K562 (cell line): ENCODE measurements around the gene ZNF814. TPM values are rescaled to one million over a fixed set of nuclear protein-coding genes. Genes with fewer than 3 reads are reported as not detected.
"Not testable (repeated sequence)": the region's sequence is repeated elsewhere in the genome, so short reads cannot be mapped to it uniquely, and the experiment has no call there.

ENCODE experiments used
- ATAC-seq: fragments of 200-7000 bp; cut with Tn5 transposase; 3 replicates; pipeline ENCODE4 v1.9.1; 2020; ENCODE audit warnings: moderate library complexity
- BruUV-seq: library from RNA; stranded (reverse); fragments of 400-500 nt; replicated peaks from 2 replicates; lab custom pipeline; 2021; lab: Mats Ljungman, UMichigan
- CTCF ChIA-PET: fragments of 300-600 bp; formaldehyde crosslinking; extraction: SDS; loops from one replicate; lab custom pipeline; 2021; ENCODE audit warnings: low intra/inter-chr PET ratio; lab: Yijun Ruan, JAX
- POLR2A ChIA-PET: fragments of 300-600, 350-650 bp; sonication (Branson Sonifier 250); formaldehyde crosslinking; extraction: SDS; loops from one replicate; lab custom pipeline; 2021; ENCODE audit warnings: antibody characterized with exemption, inconsistent platforms; lab: Yijun Ruan, JAX
- DNase-seq, 4 experiments: peaks; one replicate each; pipeline versions ENCODE4 v3.0.0 to v3.0.0-alpha.2; 2011 to 2018; ENCODE audit warnings: low spot score in 3 of 4, mixed read lengths in 3 of 4; ENCODE audit errors: extremely low read depth in 1 of 4
- FAIRE-seq: peaks from 2 replicates; lab custom pipeline; 2011; peaks lifted over from hg19 to GRCh38; lab: Jason Lieb, UNC
- H2AFZ ChIP-seq: 2 replicates; pipeline ENCODE4 v1.6.0; 2011; ENCODE audit warnings: low read depth, low read length, control low read depth, inconsistent platforms
- H3K27ac ChIP-seq: fragments of 200-600 bp; 3 replicates; pipeline ENCODE4 v1.8.0; 2011; ENCODE audit warnings: low read depth, mild to moderate bottlenecking, control low read depth, inconsistent platforms, low read length, moderate library complexity, mixed read lengths; ENCODE audit errors: extremely low read depth
- H3K27me3 ChIP-seq, 2 experiments: fragments of 300-600 bp in 1 of 2; 2 replicates in 1 of 2; 3 replicates in 1 of 2; pipeline versions ENCODE4 v1.6.0 to v1.8.0; 2011; ENCODE audit warnings: inconsistent platforms in 2 of 2, low read length in 2 of 2, mild to moderate bottlenecking in 1 of 2, mixed read lengths in 1 of 2, moderate library complexity in 1 of 2; ENCODE audit not compliant: control insufficient read depth in 2 of 2, insufficient read depth in 2 of 2
- H3K36me3 ChIP-seq: fragments of 300-600 bp; 3 replicates; pipeline ENCODE4 v1.8.0; 2011; ENCODE audit warnings: mild to moderate bottlenecking, low read length, inconsistent platforms; ENCODE audit not compliant: control insufficient read depth, insufficient read depth
- H3K4me1 ChIP-seq, 2 experiments: fragments of 200-600 bp in 1 of 2; replicated peaks in 1 of 2; 2 replicates in 1 of 2; 3 replicates in 1 of 2; pipeline versions ENCODE4 v1.5.1 to v1.8.0; 2011; ENCODE audit warnings: inconsistent platforms in 2 of 2, low read length in 2 of 2, mild to moderate bottlenecking in 1 of 2, mixed read lengths in 1 of 2, moderate library complexity in 1 of 2; ENCODE audit not compliant: control insufficient read depth in 2 of 2, insufficient read depth in 2 of 2
- H3K4me2 ChIP-seq: 2 replicates; pipeline ENCODE4 v1.6.1; 2011; ENCODE audit warnings: low read length, control low read depth, inconsistent platforms, mixed read lengths; ENCODE audit not compliant: insufficient read depth
- H3K4me3 ChIP-seq: fragments of 200-600 bp; sonication (generic), shearing (Covaris generic); 2 replicates; pipeline ENCODE4 v1.5.1; 2016; ENCODE audit warnings: control low read depth, inconsistent platforms
- H3K79me2 ChIP-seq: fragments of 200-600 bp; 3 replicates; pipeline ENCODE4 v1.8.0; 2011; ENCODE audit warnings: low read length, inconsistent platforms; ENCODE audit not compliant: control insufficient read depth, insufficient read depth
- H3K9ac ChIP-seq, 2 experiments: 2 replicates each; pipeline versions ENCODE4 v1.6.0 to v1.6.1; 2011; ENCODE audit warnings: low read depth in 2 of 2, low read length in 2 of 2, control low read depth in 1 of 2, inconsistent platforms in 1 of 2, mild to moderate bottlenecking in 1 of 2, mixed read lengths in 1 of 2; ENCODE audit not compliant: insufficient read depth in 1 of 2
- H3K9me1 ChIP-seq: one replicate; pipeline ENCODE4 v1.6.0; 2011; ENCODE audit warnings: inconsistent platforms, mild to moderate bottlenecking, low read length, moderate library complexity; ENCODE audit not compliant: control insufficient read depth, insufficient read depth
- H3K9me3 ChIP-seq: replicated peaks from 2 replicates; pipeline ENCODE4 v1.5.1; 2011; ENCODE audit warnings: low read depth, low read length, inconsistent platforms; ENCODE audit not compliant: control insufficient read depth, insufficient read depth
- H4K20me1 ChIP-seq: replicated peaks from 2 replicates; pipeline ENCODE4 v1.6.1; 2011; ENCODE audit warnings: low read length, inconsistent platforms, mixed read lengths; ENCODE audit not compliant: control insufficient read depth, insufficient read depth
- CEBPB ChIP-seq: fragments of 450-650 bp; IDR thresholded peaks from 2 replicates; pipeline ENCODE4 v1.6.1; 2016; ENCODE audit warnings: missing genetic modification characterization, missing compliant biosample characterization
- L3MBTL2 ChIP-seq: fragments of 450-650 bp; IDR thresholded peaks from 2 replicates; pipeline ENCODE4 v1.6.1; 2016; ENCODE audit warnings: mild to moderate bottlenecking, moderate library complexity
- RCOR1 ChIP-seq, 2 experiments: IDR thresholded peaks; 2 replicates each; pipeline ENCODE4 v1.6.1; 2012; ENCODE audit warnings: low read depth in 2 of 2, low read length in 2 of 2, borderline replicate concordance in 1 of 2, improper control_type of control experiment in 1 of 2
- SMAD4 ChIP-seq: fragments of 250-450 bp; sonication (Bioruptor Pico); conservative IDR thresholded peaks from 2 replicates; pipeline ENCODE4 v1.8.0; 2021; ENCODE audit warnings: inconsistent platforms, mild to moderate bottlenecking, moderate library complexity
- SPI1 ChIP-seq: IDR thresholded peaks from 2 replicates; pipeline ENCODE4 v1.6.1; 2011; ENCODE audit warnings: low read depth, low read length, control low read depth, borderline replicate concordance
- TAL1 ChIP-seq: fragments of 450-650 bp; IDR thresholded peaks from 2 replicates; pipeline ENCODE4 v1.6.1; 2016; ENCODE audit warnings: mild to moderate bottlenecking
- TCF3 ChIP-seq: sonication (generic); formaldehyde crosslinking; IDR thresholded peaks from 2 replicates; pipeline ENCODE4 v1.4.0; 2020; ENCODE audit warnings: mild to moderate bottlenecking, missing genetic modification reagents
- WGBS: fragments of 100-300 bp; shearing (Covaris generic); methylation state at CpG from one replicate; pipeline ENCODE4 v1.1.6; 2016; ENCODE audit warnings: low coverage, mixed read lengths; ENCODE audit not compliant: insufficient coverage; ENCODE audit errors: missing lambda C conversion rate; 5-methylcytosine and 5-hydroxymethylcytosine counted together
- in situ Hi-C: fragments of 300-500 bp; cut with MboI; formaldehyde crosslinking; loops from 4 replicates; pipeline ENCODE4 v1.15.0; 2018; ENCODE audit warnings: inconsistent platforms, mixed read lengths
- intact Hi-C: fragments of 100-400 bp; cut with micrococcal nuclease; formaldehyde crosslinking; loops from 2 replicates; pipeline ENCODE4 v1.14.2; 2022
- polyA plus RNA-seq, 8 experiments: library from polyadenylated mRNA; depleted of rRNA in 4 of 8; stranded (reverse) in 5 of 8; unstranded in 3 of 8; fragments of >200 nt; fragmentation: Nextera tagmentation in 2 of 8; fragmentation: Illumina TruSeq in 1 of 8; extraction: Ambion mirVana in 2 of 8; extraction: Trizol in 1 of 8; gene quantifications; 2 replicates each; pipeline versions ENCODE4 v1.2.1 to v1.2.3, GENCODE V29; 2011 to 2014; ENCODE audit warnings: inconsistent platforms in 1 of 8, missing spikeins in 1 of 8
- total RNA-seq, 7 experiments: library from RNA; depleted of rRNA in 6 of 7; stranded (reverse); fragments of >200 nt in 6 of 7; fragmentation: Illumina TruSeq in 2 of 7; extraction: Trizol in 2 of 7; gene quantifications; 2 replicates each; pipeline versions ENCODE4 v1.2.1 to v1.2.3, GENCODE V29; 2011 to 2021; ENCODE audit warnings: low replicate concordance in 1 of 7
- TF ChIP-seq, protein P1 (sequence below): fragments of 450-650 bp; IDR thresholded peaks from 2 replicates; pipeline ENCODE4 v1.6.1; 2017; ENCODE audit warnings: antibody characterized with exemption, mild to moderate bottlenecking

ZNF814 gene
- total and polyA plus RNA-seq, 9 of the 15 experiments (the other 6 are each of a cell fraction or from before 2014, with no cell fraction given), result 0.42 to 3.5 (median 1.9) TPM

- POLR2A ChIA-PET, CTCF ChIA-PET: not testable (repeated sequence)
- peak; percentile 58; the same call in 1 of the 2 replicates for TF ChIP-seq SMAD4
- peak; percentile 90 for TF ChIP-seq SPI1
- TF ChIP-seq, protein P1, sequence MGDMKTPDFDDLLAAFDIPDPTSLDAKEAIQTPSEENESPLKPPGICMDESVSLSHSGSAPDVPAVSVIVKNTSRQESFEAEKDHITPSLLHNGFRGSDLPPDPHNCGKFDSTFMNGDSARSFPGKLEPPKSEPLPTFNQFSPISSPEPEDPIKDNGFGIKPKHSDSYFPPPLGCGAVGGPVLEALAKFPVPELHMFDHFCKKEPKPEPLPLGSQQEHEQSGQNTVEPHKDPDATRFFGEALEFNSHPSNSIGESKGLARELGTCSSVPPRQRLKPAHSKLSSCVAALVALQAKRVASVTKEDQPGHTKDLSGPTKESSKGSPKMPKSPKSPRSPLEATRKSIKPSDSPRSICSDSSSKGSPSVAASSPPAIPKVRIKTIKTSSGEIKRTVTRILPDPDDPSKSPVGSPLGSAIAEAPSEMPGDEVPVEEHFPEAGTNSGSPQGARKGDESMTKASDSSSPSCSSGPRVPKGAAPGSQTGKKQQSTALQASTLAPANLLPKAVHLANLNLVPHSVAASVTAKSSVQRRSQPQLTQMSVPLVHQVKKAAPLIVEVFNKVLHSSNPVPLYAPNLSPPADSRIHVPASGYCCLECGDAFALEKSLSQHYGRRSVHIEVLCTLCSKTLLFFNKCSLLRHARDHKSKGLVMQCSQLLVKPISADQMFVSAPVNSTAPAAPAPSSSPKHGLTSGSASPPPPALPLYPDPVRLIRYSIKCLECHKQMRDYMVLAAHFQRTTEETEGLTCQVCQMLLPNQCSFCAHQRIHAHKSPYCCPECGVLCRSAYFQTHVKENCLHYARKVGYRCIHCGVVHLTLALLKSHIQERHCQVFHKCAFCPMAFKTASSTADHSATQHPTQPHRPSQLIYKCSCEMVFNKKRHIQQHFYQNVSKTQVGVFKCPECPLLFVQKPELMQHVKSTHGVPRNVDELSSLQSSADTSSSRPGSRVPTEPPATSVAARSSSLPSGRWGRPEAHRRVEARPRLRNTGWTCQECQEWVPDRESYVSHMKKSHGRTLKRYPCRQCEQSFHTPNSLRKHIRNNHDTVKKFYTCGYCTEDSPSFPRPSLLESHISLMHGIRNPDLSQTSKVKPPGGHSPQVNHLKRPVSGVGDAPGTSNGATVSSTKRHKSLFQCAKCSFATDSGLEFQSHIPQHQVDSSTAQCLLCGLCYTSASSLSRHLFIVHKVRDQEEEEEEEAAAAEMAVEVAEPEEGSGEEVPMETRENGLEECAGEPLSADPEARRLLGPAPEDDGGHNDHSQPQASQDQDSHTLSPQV, result peak; percentile 88
- TF ChIP-seq TAL1, result peak; percentile 28; the same call in 1 of the 2 replicates
- TF ChIP-seq CEBPB (tag), result peak; percentile 90
- peak; percentile 58 for TF ChIP-seq TCF3 (CRISPR knock-in tag)
- peak; percentile 81 for TF ChIP-seq L3MBTL2
- TF ChIP-seq RCOR1 (IDR thresholded peaks at IDR 0.05; ENCODE audit: borderline replicate concordance in 1 of 2, low read depth in 2 of 2, low read length in 2 of 2), result 0 out of 4 replicates have a peak, but pooled peaks of 1 of the 2 experiments have one; percentile 28
These were observed 78.2 kb downstream of the ZNF814 start for GRCh38 chr19:57810410-57811295.

More at GRCh38 chr19:57810410-57811295, 78.2 kb downstream of the ZNF814 start:
- DNase-seq (peak in 1 of 4 experiments; percentile 37), FAIRE-seq (peak; percentile 19)
- 50% methylated on average over 10 of the region's 17 CpGs for WGBS
- TSS peak; percentile 27 for BruUV-seq
- intact Hi-C loops, H4K20me1 ChIP-seq, in situ Hi-C loops, H3K4me2 ChIP-seq, H2AFZ ChIP-seq, H3K27me3 ChIP-seq, ATAC-seq, H3K9ac ChIP-seq, H3K9me1 ChIP-seq, H3K9me3 ChIP-seq, H3K4me3 ChIP-seq: not testable (repeated sequence)
- Histone ChIP-seq H3K27ac (peak overlapping the region; percentile 56; the same call in 2 of the 3 replicates), H3K4me1 (peaks cover 7 to 12% of the 10 kb centered on the region in 2 experiments; a peak in 4 of 5 replicates), H3K79me2 (peaks cover 22% of the 10 kb centered on the region), H3K36me3 (peaks cover 51% of the 10 kb centered on the region)
